Endothelial cell of umbilical vein (primary cell): ENCODE measurements around the gene CALHM1. TPM values are rescaled to one million over a fixed set of nuclear protein-coding genes. Genes with fewer than 3 reads are reported as not detected.

Experiments used
- BruUV-seq: library from RNA; stranded (reverse); fragments of 400-500 nt; replicated peaks from 2 replicates; lab custom pipeline; 2021; lab: Mats Ljungman, UMichigan
- CTCF ChIA-PET: fragments of 300-600, 350-600 bp; sonication (Branson Sonifier 250); formaldehyde crosslinking; loops from one replicate; lab custom pipeline; 2021; ENCODE audit warnings: antibody characterized with exemption, inconsistent platforms; lab: Charles Lee
- POLR2A ChIA-PET: fragments of 300-600, 350-600 bp; sonication (Branson Sonifier 250); formaldehyde crosslinking; loops from one replicate; lab custom pipeline; 2021; ENCODE audit warnings: antibody characterized with exemption, inconsistent platforms; lab: Charles Lee
- DNase-seq: peaks from one replicate; pipeline ENCODE4 v3.0.0-alpha.2; 2011; ENCODE audit warnings: low read depth, low spot score
- FAIRE-seq: peaks from 2 replicates; lab custom pipeline; 2011; peaks lifted over from hg19 to GRCh38; lab: Jason Lieb, UNC
- H2AFZ ChIP-seq: 2 replicates; pipeline ENCODE4 v1.6.0; 2012; ENCODE audit warnings: low read depth, low read length, control low read depth, inconsistent platforms
- H3K27ac ChIP-seq: 2 replicates; pipeline ENCODE4 v1.5.1; 2011; ENCODE audit warnings: low read depth, mild to moderate bottlenecking, control low read depth, low read length, moderate library complexity; ENCODE audit not compliant: insufficient read depth
- H3K27me3 ChIP-seq, 2 experiments: 2 replicates each; pipeline versions ENCODE4 v1.6.0 to v1.6.1; 2011; ENCODE audit warnings: low read length in 2 of 2, mixed read lengths in 1 of 2; ENCODE audit not compliant: control insufficient read depth in 2 of 2, insufficient read depth in 2 of 2
- H3K36me3 ChIP-seq, 2 experiments: 2 replicates in 1 of 2; 3 replicates in 1 of 2; pipeline ENCODE4 v1.5.1; 2011; ENCODE audit warnings: low read length in 2 of 2, mild to moderate bottlenecking in 1 of 2, moderate library complexity in 1 of 2; ENCODE audit not compliant: control insufficient read depth in 2 of 2, insufficient read depth in 2 of 2; ENCODE audit errors: extremely low read depth in 1 of 2
- H3K4me1 ChIP-seq: 3 replicates; pipeline ENCODE4 v1.5.1; 2011; ENCODE audit warnings: mild to moderate bottlenecking, low read length; ENCODE audit not compliant: control insufficient read depth, insufficient read depth; ENCODE audit errors: extremely low read depth
- H3K4me2 ChIP-seq: 2 replicates; pipeline ENCODE4 v1.6.1; 2011; ENCODE audit warnings: low read length, control low read depth, mixed read lengths; ENCODE audit not compliant: insufficient read depth
- H3K4me3 ChIP-seq, 3 experiments: fragments of 200-600 bp in 1 of 3; sonication (generic), shearing (Covaris generic) in 1 of 3; replicated peaks in 1 of 3; 2 replicates each; pipeline ENCODE4 v1.5.1; 2011 to 2016; ENCODE audit warnings: control low read depth in 3 of 3, low read length in 3 of 3, mild to moderate bottlenecking in 2 of 3, inconsistent platforms in 1 of 3, low read depth in 1 of 3, moderate library complexity in 1 of 3; ENCODE audit not compliant: insufficient read depth in 1 of 3
- H3K79me2 ChIP-seq: 2 replicates; pipeline ENCODE4 v1.6.0; 2012; ENCODE audit warnings: low read length, inconsistent platforms; ENCODE audit not compliant: control insufficient read depth, insufficient read depth
- H3K9ac ChIP-seq: replicated peaks from 2 replicates; pipeline ENCODE3; 2011; ENCODE audit warnings: low read length, control low read depth; ENCODE audit not compliant: insufficient read depth; ENCODE audit errors: extremely low read depth
- H3K9me1 ChIP-seq: replicated peaks from 3 replicates; pipeline ENCODE4 v1.6.0; 2011; ENCODE audit warnings: mild to moderate bottlenecking, low read length; ENCODE audit not compliant: control insufficient read depth, insufficient read depth; ENCODE audit errors: extremely low read depth
- H3K9me3 ChIP-seq: replicated peaks from 2 replicates; pipeline ENCODE4 v1.5.1; 2012; ENCODE audit warnings: low read length, inconsistent platforms; ENCODE audit not compliant: control insufficient read depth, insufficient read depth
- H4K20me1 ChIP-seq: replicated peaks from 2 replicates; pipeline ENCODE3; 2011; ENCODE audit warnings: mild to moderate bottlenecking, low read length; ENCODE audit not compliant: control insufficient read depth, insufficient read depth; ENCODE audit errors: extremely low read depth
- FOS ChIP-seq: IDR thresholded peaks from 2 replicates; pipeline ENCODE4 v1.6.1; 2011; ENCODE audit warnings: mild to moderate bottlenecking, low read length, moderate library complexity, borderline replicate concordance; ENCODE audit not compliant: insufficient read depth
- GATA2 ChIP-seq: IDR thresholded peaks from 2 replicates; pipeline ENCODE4 v1.7.0; 2011; ENCODE audit warnings: low read depth, mild to moderate bottlenecking, moderate library complexity, mixed read lengths, low read length; ENCODE audit not compliant: insufficient read length, insufficient read depth
- MYC ChIP-seq: IDR thresholded peaks from one replicate; pipeline ENCODE4 v1.6.1; 2011; ENCODE audit warnings: mild to moderate bottlenecking, low read depth, low read length
- POLR2A ChIP-seq: IDR thresholded peaks from 2 replicates; pipeline ENCODE4 v1.6.1; 2012; ENCODE audit warnings: low read depth, mild to moderate bottlenecking, control low read depth, low read length
- dilution Hi-C: fragments of 300-500 bp; cut with MboI; formaldehyde crosslinking; loops from one replicate; pipeline ENCODE4 v1.15.0; 2019; ENCODE audit warnings: low sequenced_read_pairs; ENCODE audit not compliant: extremely low pct_ligation_motif_present
- intact Hi-C: fragments of 100-400 bp; cut with micrococcal nuclease; formaldehyde crosslinking; loops from one replicate; pipeline ENCODE4 v1.10.0; 2022
- polyA plus RNA-seq, 4 experiments: library from polyadenylated mRNA; depleted of rRNA in 3 of 4; stranded (reverse) in 3 of 4; unstranded in 1 of 4; fragments of >200 nt; gene quantifications; 2 replicates each; pipeline versions ENCODE4 v1.2.1 to v1.2.3, GENCODE V29; 2011 to 2012; ENCODE audit warnings: missing spikeins in 1 of 4
- total RNA-seq: library from RNA; stranded (reverse); gene quantifications from 2 replicates; pipeline ENCODE4 v1.2.3, GENCODE V29; 2021

Gene CALHM1
- total and polyA plus RNA-seq, 2 donors (not counting 3 experiments of a cell fraction or from before 2014, with no cell fraction given), result not detected

GRCh38 chr10:103450201-103450695, 8.5 kb downstream of the CALHM1 start:
- ChIA-PET CTCF (interaction anchor here (0.9 to 2.5 kb wide), 5 partner anchors 15 to 143 kb away, joined by 3 to 8 read pairs (median 4); no protein-coding TSS in a partner anchor), POLR2A (no interaction called here)
- Histone ChIP-seq H3K4me3 (no peak overlapping the region), H3K27me3 (no peaks in the 10 kb centered on the region), H3K36me3 (peaks cover 5 to 18% of the 10 kb centered on the region in 2 experiments), H3K9me3 (no peaks in the 10 kb centered on the region), H3K79me2 (peaks cover 7% of the 10 kb centered on the region), H3K4me1 (peaks cover 55% of the 10 kb centered on the region), H4K20me1 (no peaks in the 10 kb centered on the region), H3K4me2 (no peak overlapping the region), H3K27ac (no peak overlapping the region), H2AFZ (no peak overlapping the region), H3K9ac (no peak overlapping the region), H3K9me1 (no peaks in the 10 kb centered on the region)
- no TSS peak for BruUV-seq
- no peak for TF ChIP-seq GATA2
- no peak for FAIRE-seq
- no peak for DNase-seq
- dilution Hi-C loops (no loop called here), intact Hi-C loops (loop anchor here (2.0 kb wide), 1 partner anchor 33 kb away; no protein-coding TSS in a partner anchor)

GRCh38 chr10:103449208-103450144, 9.2 kb downstream of the CALHM1 start:
- intact Hi-C loops, result loop anchor here (2.0 kb wide), 1 partner anchor 33 kb away; no protein-coding TSS in a partner anchor

More at GRCh38 chr10:103449208-103450144, 9.2 kb downstream of the CALHM1 start:
- Histone ChIP-seq H3K9ac (no peak overlapping the region), H3K4me3 (no peak overlapping the region), H3K9me3 (no peaks in the 10 kb centered on the region), H3K9me1 (no peaks in the 10 kb centered on the region), H3K4me1 (peaks cover 63% of the 10 kb centered on the region), H3K4me2 (no peak overlapping the region), H3K79me2 (peaks cover 7% of the 10 kb centered on the region), H4K20me1 (no peaks in the 10 kb centered on the region), H3K27me3 (no peaks in the 10 kb centered on the region), H2AFZ (no peak overlapping the region), H3K27ac (no peak overlapping the region), H3K36me3 (peaks cover 10 to 25% of the 10 kb centered on the region in 2 experiments)
- TF ChIP-seq FOS (no peak), MYC (no peak), POLR2A (no peak)
- BruUV-seq, result TSS peak; percentile 14
- DNase-seq (no peak), FAIRE-seq (no peak)
- POLR2A ChIA-PET, result interaction anchor here (0.5 kb wide), 1 partner anchor 38 kb away, joined by 3 read pairs; no protein-coding TSS in a partner anchor
- dilution Hi-C loops, result no loop called here
- CTCF ChIA-PET, result interaction anchor here (0.8 to 2.5 kb wide), 2 partner anchors 32 to 36 kb away, joined by 3 to 8 read pairs; no protein-coding TSS in a partner anchor
